PC-3 (cell line): ENCODE measurements around the gene UACA.

ENCODE experiments used
- EZH2 ChIP-seq: fragments of 300-600 bp; sonication (generic); IDR thresholded peaks from one replicate; pipeline ENCODE4 v1.6.1; 2017; ENCODE audit warnings: antibody characterized with exemption, mild to moderate bottlenecking, low read length; ENCODE audit not compliant: unreplicated experiment
- TF ChIP-seq, protein P1 (sequence below): fragments of 300-600 bp; sonication (generic); conservative IDR thresholded peaks from 2 replicates; pipeline ENCODE4 v1.5.1; 2017; ENCODE audit warnings: antibody characterized with exemption, low read depth, mild to moderate bottlenecking, low read length

DNA sequence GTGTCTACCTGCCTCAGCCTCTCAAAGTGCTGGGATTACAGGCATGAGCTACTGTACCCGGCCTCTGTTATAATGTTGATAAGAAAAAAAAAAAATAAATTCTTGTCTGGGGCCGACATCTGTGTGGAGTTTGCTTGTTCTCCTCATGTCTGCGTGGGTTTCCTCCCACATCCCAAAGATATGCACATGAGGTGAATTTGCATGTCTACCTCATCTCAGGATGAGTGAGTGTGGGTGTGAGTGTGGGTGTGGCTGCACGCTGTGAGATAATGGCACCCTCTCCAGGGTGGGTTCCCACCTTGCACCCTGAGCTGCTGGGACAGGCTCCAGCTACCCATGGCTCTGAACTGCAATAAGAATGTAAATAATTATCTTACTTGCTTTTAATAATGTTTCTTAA is 25.9 kb upstream of the UACA start:
- TF ChIP-seq, protein P1, sequence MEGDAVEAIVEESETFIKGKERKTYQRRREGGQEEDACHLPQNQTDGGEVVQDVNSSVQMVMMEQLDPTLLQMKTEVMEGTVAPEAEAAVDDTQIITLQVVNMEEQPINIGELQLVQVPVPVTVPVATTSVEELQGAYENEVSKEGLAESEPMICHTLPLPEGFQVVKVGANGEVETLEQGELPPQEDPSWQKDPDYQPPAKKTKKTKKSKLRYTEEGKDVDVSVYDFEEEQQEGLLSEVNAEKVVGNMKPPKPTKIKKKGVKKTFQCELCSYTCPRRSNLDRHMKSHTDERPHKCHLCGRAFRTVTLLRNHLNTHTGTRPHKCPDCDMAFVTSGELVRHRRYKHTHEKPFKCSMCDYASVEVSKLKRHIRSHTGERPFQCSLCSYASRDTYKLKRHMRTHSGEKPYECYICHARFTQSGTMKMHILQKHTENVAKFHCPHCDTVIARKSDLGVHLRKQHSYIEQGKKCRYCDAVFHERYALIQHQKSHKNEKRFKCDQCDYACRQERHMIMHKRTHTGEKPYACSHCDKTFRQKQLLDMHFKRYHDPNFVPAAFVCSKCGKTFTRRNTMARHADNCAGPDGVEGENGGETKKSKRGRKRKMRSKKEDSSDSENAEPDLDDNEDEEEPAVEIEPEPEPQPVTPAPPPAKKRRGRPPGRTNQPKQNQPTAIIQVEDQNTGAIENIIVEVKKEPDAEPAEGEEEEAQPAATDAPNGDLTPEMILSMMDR, result no peak
- no peak for TF ChIP-seq EZH2
